K562 (cell line): ENCODE results near the gene USP48. TPM values are rescaled to one million over a fixed set of nuclear protein-coding genes. Genes with fewer than 3 reads are reported as not detected.

ENCODE experiments used
- CBX3 ChIP-seq, 2 experiments: IDR thresholded peaks; 1 replicate in 1 of 2; 2 replicates in 1 of 2; pipeline ENCODE4 v1.6.1; 2012; ENCODE audit warnings: inconsistent platforms in 2 of 2, low read length in 2 of 2, borderline replicate concordance in 1 of 2, control low read depth in 1 of 2
- CHCHD3 ChIP-seq: fragments of 250-450 bp; sonication (Bioruptor Pico); IDR thresholded peaks from 2 replicates; pipeline ENCODE4 v2.1.2; 2022; ENCODE audit warnings: mild to moderate bottlenecking
- ETV6 ChIP-seq, 3 experiments: fragments of 150-350 bp in 1 of 3; sonication (generic) in 1 of 3; formaldehyde crosslinking in 1 of 3; IDR thresholded peaks; 2 replicates each; pipeline versions ENCODE4 v1.6.1 to v1.8.0; 2014 to 2022; ENCODE audit warnings: borderline replicate concordance in 2 of 3, low read depth in 2 of 3, antibody characterized with exemption in 1 of 3, low read length in 1 of 3, mild to moderate bottlenecking in 1 of 3, missing genetic modification reagents in 1 of 3
- FOXA3 ChIP-seq, 2 experiments: fragments of 450-650 bp in 1 of 2; sonication (generic) in 1 of 2; formaldehyde crosslinking; IDR thresholded peaks in 1 of 2; conservative IDR thresholded peaks in 1 of 2; 2 replicates each; pipeline versions ENCODE4 v1.4.0 to v1.8.0; 2020 to 2022; ENCODE audit warnings: mild to moderate bottlenecking in 2 of 2, missing genetic modification reagents in 1 of 2
- NCOA6 ChIP-seq: fragments of 450-650 bp; IDR thresholded peaks from 2 replicates; pipeline ENCODE4 v1.6.1; 2017; ENCODE audit warnings: mild to moderate bottlenecking
- TEAD4 ChIP-seq, 2 experiments: sonication (generic) in 1 of 2; formaldehyde crosslinking in 1 of 2; IDR thresholded peaks; 2 replicates each; pipeline versions ENCODE4 v1.6.1 to v1.8.0; 2012 to 2022; ENCODE audit warnings: borderline replicate concordance in 1 of 2, inconsistent platforms in 1 of 2, low read length in 1 of 2, mild to moderate bottlenecking in 1 of 2, missing genetic modification reagents in 1 of 2
- ZNF263 ChIP-seq: sonication (generic); formaldehyde crosslinking; IDR thresholded peaks from 2 replicates; pipeline ENCODE4 v1.8.0; 2022; ENCODE audit warnings: mild to moderate bottlenecking, missing genetic modification reagents, borderline replicate concordance
- ZNF583 ChIP-seq: fragments of 250-450 bp; sonication (Bioruptor Pico); IDR thresholded peaks from 2 replicates; pipeline ENCODE4 v1.4.0; 2020
- ZNF830 ChIP-seq: fragments of 250-450 bp; sonication (Bioruptor Pico); IDR thresholded peaks from 2 replicates; pipeline ENCODE4 v1.5.0; 2021; ENCODE audit warnings: mild to moderate bottlenecking
- polyA plus RNA-seq, 8 experiments: library from polyadenylated mRNA; depleted of rRNA in 4 of 8; stranded (reverse) in 5 of 8; unstranded in 3 of 8; fragments of >200 nt; fragmentation: Nextera tagmentation in 2 of 8; fragmentation: Illumina TruSeq in 1 of 8; extraction: Ambion mirVana in 2 of 8; extraction: Trizol in 1 of 8; gene quantifications; 2 replicates each; pipeline versions ENCODE4 v1.2.1 to v1.2.3, GENCODE V29; 2011 to 2014; ENCODE audit warnings: inconsistent platforms in 1 of 8, missing spikeins in 1 of 8
- total RNA-seq, 7 experiments: library from RNA; depleted of rRNA in 6 of 7; stranded (reverse); fragments of >200 nt in 6 of 7; fragmentation: Illumina TruSeq in 2 of 7; extraction: Trizol in 2 of 7; gene quantifications; 2 replicates each; pipeline versions ENCODE4 v1.2.1 to v1.2.3, GENCODE V29; 2011 to 2021; ENCODE audit warnings: low replicate concordance in 1 of 7
- TF ChIP-seq, protein P1 (sequence below), 2 experiments: fragments of 450-650 bp in 1 of 2; sonication (generic) in 1 of 2; formaldehyde crosslinking in 1 of 2; IDR thresholded peaks; 2 replicates each; pipeline versions ENCODE4 v1.7.1 to v1.9.0; 2016 to 2022; ENCODE audit warnings: inconsistent platforms in 1 of 2, mild to moderate bottlenecking in 1 of 2, missing genetic modification reagents in 1 of 2
- TF ChIP-seq, protein P2 (sequence below): fragments of 250-450 bp; sonication (Bioruptor Pico); IDR thresholded peaks from 2 replicates; pipeline ENCODE4 v1.8.0; 2022; ENCODE audit warnings: moderate library complexity, mild to moderate bottlenecking, inconsistent platforms

USP48 gene
- total and polyA plus RNA-seq, 9 of the 15 experiments (the other 6 are each of a cell fraction or from before 2014, with no cell fraction given): 23.3 to 123 (median 106) TPM

GRCh38 chr1:21631944-21632887, 150.7 kb downstream of the USP48 start (continued):
- TF ChIP-seq, protein P1, sequence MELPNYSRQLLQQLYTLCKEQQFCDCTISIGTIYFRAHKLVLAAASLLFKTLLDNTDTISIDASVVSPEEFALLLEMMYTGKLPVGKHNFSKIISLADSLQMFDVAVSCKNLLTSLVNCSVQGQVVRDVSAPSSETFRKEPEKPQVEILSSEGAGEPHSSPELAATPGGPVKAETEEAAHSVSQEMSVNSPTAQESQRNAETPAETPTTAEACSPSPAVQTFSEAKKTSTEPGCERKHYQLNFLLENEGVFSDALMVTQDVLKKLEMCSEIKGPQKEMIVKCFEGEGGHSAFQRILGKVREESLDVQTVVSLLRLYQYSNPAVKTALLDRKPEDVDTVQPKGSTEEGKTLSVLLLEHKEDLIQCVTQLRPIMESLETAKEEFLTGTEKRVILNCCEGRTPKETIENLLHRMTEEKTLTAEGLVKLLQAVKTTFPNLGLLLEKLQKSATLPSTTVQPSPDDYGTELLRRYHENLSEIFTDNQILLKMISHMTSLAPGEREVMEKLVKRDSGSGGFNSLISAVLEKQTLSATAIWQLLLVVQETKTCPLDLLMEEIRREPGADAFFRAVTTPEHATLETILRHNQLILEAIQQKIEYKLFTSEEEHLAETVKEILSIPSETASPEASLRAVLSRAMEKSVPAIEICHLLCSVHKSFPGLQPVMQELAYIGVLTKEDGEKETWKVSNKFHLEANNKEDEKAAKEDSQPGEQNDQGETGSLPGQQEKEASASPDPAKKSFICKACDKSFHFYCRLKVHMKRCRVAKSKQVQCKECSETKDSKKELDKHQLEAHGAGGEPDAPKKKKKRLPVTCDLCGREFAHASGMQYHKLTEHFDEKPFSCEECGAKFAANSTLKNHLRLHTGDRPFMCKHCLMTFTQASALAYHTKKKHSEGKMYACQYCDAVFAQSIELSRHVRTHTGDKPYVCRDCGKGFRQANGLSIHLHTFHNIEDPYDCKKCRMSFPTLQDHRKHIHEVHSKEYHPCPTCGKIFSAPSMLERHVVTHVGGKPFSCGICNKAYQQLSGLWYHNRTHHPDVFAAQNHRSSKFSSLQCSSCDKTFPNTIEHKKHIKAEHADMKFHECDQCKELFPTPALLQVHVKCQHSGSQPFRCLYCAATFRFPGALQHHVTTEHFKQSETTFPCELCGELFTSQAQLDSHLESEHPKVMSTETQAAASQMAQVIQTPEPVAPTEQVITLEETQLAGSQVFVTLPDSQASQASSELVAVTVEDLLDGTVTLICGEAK (IDR thresholded peaks at IDR 0.05): peak; percentile 75
- TF ChIP-seq, protein P1 (CRISPR knock-in tag; IDR thresholded peaks at IDR 0.05): no peak
- TF ChIP-seq CHCHD3 (CRISPR knock-in tag): no peak
- peak; percentile 34; the same call in 1 of the 2 replicates for TF ChIP-seq ZNF263 (CRISPR knock-in tag)
- 0 out of 4 replicates have a peak, but pooled peaks of 1 of the 2 experiments have one; percentile 63 for TF ChIP-seq ETV6 (IDR thresholded peaks at IDR 0.05; ENCODE audit: borderline replicate concordance in 1 of 2, low read depth in 2 of 2, low read length in 1 of 2)
- TF ChIP-seq ETV6 (CRISPR knock-in tag; IDR thresholded peaks at IDR 0.05; ENCODE audit: borderline replicate concordance): no peak
- TF ChIP-seq TEAD4 (IDR thresholded peaks at IDR 0.05; ENCODE audit: low read length): peak; percentile 88
- no peak for TF ChIP-seq TEAD4 (CRISPR knock-in tag; IDR thresholded peaks at IDR 0.05; ENCODE audit: borderline replicate concordance)
- no peak for TF ChIP-seq NCOA6
- 0 out of 4 replicates have a peak, but pooled peaks of 1 of the 2 experiments have one; percentile 47 for TF ChIP-seq FOXA3 (CRISPR knock-in tag; conservative IDR thresholded peaks at IDR 0.05 in 1 of 2, IDR thresholded peaks at IDR 0.05 in 1 of 2)
- TF ChIP-seq ZNF583 (CRISPR knock-in tag): peak; percentile 63
- TF ChIP-seq, protein P2, sequence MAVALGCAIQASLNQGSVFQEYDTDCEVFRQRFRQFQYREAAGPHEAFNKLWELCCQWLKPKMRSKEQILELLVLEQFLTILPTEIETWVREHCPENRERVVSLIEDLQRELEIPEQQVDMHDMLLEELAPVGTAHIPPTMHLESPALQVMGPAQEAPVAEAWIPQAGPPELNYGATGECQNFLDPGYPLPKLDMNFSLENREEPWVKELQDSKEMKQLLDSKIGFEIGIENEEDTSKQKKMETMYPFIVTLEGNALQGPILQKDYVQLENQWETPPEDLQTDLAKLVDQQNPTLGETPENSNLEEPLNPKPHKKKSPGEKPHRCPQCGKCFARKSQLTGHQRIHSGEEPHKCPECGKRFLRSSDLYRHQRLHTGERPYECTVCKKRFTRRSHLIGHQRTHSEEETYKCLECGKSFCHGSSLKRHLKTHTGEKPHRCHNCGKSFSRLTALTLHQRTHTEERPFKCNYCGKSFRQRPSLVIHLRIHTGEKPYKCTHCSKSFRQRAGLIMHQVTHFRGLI (CRISPR knock-in tag): peak; percentile 55; the same call in 1 of the 2 replicates
- peak in 1 of 2 experiments; percentile 83; a peak in 2 of 3 replicates for TF ChIP-seq CBX3 (IDR thresholded peaks at IDR 0.05; ENCODE audit: borderline replicate concordance in 1 of 2, low read length in 2 of 2)
- TF ChIP-seq ZNF830: 0 out of 2 replicates have a peak, but pooled peaks have one; percentile 19
